HG03280 (cell line): Measurements from ENCODE around the gene MEGF6.

Experiments
- ATAC-seq: cut with Tn5 transposase; IDR thresholded peaks from one replicate; pipeline ENCODE4 v1.9.1; 2021; ENCODE audit warnings: mild to moderate bottlenecking, moderate library complexity; ENCODE audit not compliant: unreplicated experiment

The MEGF6 gene

GRCh38 chr1:3611170-3612019 is at the start of gene MEGF6:
Gene MEGF6 (minus strand): TSS chr1:3611508. CDS start chr1:3611268, 240 bp downstream.
- no peak for ATAC-seq

- ATAC-seq, result no peak
Observed at GRCh38 chr1:3660704-3661103, 49.4 kb upstream of the MEGF6 start.

GRCh38 chr1:3659093-3659492 is 47.8 kb upstream of the MEGF6 start:
- no peak for ATAC-seq

GRCh38 chr1:3658231-3658615 is 46.9 kb upstream of the MEGF6 start:
- ATAC-seq, result no peak

DNA sequence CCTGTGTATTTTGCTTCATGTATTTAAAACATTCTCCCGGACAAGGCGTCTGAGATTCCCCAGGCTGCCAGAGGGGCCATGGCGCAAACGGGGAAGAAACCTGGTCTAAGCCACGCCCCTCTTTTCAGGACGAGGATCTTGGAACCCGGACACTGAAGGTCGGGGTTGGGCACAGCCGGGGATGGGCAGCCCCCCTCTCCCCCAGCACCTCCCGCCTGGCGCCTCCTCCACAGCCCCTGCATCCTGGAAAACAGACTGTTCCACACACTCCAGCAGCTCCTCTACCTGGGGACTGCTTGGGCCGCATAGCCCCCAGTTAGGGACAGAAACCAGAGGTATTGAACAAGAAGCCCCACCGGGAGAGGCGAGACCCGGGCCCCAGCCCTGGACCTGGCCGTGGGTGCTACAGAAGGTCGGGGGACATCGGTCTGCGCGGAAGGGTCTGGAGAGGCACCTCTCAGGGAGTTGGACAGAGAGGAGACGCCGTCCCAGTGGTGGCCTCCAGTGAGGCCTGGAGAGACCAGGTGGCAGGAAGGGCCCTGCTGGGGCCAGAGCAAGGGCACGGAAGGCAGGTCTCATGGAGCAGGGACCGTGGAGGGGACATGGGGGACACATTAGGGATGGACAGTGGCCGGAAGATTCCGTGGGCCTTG is 46.4 kb upstream of the MEGF6 start:
- no peak for ATAC-seq

DNA sequence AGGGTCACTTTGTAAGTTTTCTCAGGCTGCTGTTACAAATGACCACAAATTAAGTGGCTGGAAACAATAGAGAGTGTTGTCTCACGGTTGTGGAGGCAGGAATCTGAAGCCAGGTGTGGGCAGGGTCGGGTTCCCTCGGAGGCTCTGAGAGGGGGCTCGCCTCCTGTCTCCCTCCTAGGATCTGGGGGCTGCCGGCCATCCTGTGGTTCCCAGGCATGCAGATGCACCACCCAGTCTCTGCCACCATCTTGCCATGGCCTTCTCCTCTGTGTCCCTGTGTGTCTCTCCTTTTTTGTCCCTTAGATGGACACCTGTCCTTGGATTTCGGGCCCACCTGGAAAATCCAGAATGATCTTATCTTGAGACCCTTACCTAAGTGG is 45.8 kb upstream of the MEGF6 start:
- no peak for ATAC-seq

- ATAC-seq, result peak; percentile 46
Observed at GRCh38 chr1:3656450-3657095, 45.3 kb upstream of the MEGF6 start.

- ATAC-seq, result no peak
Observed at GRCh38 chr1:3654549-3655281, 43.4 kb upstream of the MEGF6 start.

DNA sequence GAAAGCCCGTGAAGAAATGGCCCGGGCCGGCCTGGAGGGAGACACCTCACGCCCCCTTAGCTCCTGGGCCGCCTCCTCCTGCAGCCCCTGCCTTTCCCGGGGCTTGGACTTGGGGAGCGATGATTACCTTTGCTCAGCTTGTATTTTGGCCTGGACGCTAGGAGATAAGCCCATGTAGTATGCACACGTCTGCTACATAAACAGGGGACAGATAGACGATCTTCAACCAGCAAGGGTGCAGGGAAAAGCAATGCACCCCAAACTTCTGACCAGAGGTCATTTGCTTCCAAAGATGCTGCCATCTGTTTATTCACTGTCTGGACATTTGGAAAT is 41.9 kb upstream of the MEGF6 start:
- no peak for ATAC-seq

DNA sequence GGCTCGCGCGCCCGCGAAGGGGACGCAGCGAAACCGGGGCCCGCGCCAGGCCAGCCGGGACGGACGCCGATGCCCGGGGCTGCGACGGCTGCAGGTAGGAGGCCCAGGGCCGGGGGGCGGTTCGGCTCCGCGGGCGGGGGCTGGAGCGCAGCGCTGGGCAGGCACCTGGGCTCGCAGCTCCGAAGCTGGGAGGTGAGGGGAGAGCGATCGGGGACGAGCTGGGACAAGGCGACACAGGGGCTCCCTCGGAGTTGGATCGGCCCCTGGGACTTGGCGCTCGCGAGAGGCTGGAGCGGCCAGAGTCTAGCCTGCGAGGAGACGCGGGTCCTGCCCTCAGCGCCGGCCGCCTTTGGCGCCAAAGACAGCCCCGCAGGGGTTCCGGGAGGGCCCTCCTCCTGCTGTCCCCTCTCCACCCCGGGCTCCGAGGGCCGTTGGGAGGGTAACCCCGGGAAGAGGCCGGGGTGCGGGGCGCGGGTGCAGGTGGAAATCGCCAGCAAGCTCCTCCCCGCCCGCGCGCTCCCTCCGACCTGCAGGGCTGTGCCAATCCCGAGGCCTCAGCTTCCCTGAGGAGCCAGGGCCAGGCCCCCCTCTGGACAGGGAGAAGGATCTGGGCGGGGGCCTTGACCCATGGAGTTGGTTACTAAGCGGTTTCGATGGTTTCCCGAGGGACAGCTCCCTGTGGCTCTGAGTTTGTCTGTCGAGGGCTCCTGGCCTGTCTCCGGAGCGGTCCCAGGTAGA is 41.4 kb upstream of the MEGF6 start:
- ATAC-seq, result no peak

- peak; percentile 37 for ATAC-seq
Observed at GRCh38 chr1:3651930-3652547, 40.7 kb upstream of the MEGF6 start, which contains the start of gene TP73. Gene TP73 (plus strand): TSS chr1:3652516. CDS start chr1:3682366, 29,850 bp downstream.

DNA sequence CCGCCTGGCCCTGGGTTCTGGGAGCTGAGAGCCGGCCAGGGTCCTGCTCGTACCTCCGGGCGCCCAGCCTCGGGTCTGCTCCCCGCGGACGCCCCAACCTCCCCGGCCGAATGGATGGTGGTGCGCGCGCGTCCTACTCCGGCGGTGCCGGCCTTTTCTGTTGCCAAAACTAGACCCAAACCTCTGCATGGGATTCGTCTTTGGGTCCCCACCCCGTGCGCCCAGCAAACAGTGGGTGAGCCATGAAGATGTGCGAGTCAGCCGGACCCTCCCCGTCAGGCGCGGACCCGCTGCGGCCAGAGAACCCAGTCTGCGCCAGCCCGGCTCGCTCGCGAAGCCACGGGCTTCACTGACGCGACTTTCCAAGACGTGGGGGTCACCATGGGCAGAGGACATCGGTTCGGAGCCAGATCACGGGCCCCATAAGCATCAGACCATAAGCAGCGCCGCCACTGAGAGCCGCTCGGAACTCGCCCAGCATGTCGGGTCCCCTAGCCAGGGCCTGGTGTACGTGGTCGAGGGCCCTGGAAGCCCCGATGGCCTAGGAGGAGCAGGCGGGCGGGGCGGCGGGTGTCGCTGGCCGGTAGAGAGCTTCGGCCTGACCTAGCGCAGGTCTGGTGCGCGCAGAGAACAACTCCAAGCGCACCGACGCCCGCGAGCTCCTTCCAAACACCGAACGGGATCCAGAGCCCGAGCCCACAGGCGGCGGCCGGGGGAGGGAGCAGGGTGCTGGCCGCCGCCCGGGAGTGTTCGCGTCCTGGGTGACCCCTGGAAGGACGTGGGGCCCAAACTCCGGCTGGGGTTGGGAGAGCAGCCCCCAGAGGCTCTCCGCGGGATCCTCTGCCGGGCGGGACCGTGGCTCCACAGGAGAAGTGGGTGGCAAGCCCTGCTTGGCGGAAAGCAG is 40.0 kb upstream of the MEGF6 start:
- no peak for ATAC-seq

- ATAC-seq, result no peak
Observed at GRCh38 chr1:3650248-3651025, 39.1 kb upstream of the MEGF6 start.

DNA sequence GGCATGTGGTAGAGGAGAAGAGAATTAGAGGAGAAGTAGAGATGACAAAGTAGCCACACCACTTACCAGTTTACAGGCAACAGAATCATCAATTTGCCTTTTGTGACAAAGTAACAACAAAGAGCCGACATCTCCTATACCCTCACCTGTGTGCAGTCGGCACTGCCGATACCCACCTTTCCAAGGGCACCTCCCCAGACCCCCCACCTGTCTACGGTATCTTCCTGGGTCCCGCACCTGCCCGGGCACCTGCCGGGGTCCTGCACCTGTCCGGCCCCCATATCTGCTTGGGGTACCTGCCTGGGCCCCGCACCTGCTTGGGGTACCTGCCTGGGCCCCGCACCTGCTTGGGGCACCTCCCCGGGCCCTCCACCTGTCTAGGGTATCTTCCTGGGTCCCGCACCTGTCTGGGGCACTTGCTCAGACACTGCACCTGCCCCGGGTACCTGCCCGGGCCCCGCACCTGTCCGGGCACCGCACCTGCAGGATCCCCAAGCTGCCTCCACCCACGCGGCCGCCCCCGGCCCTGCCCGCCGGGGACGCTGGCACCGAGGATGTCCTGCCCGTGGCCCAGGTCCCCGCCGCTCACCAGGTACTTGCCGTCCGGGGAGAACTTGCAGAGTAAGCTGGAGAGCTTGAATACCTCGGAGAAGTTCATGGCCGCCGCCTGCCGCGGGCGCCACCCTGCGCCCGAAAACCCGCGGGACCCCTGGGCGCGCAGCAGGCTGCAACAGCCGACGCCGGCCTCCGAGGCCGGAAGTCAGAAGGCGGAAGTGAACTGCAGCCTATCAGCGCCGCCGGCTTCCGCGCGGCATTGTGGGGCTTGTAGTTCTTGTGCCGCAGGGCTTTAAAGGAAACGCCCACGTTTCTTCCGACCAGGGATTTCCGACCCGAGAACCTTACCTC is 38.3 kb upstream of the MEGF6 start, which contains the start of gene WRAP73:
WRAP73 (minus strand) TSS at position 762 of the 906 bp plus-strand sequence; CDS start at position 658, 104 bp downstream.
- ATAC-seq, result peak; percentile 79

- ATAC-seq, result no peak
Observed at GRCh38 chr1:3646596-3646995, 35.3 kb upstream of the MEGF6 start.

DNA sequence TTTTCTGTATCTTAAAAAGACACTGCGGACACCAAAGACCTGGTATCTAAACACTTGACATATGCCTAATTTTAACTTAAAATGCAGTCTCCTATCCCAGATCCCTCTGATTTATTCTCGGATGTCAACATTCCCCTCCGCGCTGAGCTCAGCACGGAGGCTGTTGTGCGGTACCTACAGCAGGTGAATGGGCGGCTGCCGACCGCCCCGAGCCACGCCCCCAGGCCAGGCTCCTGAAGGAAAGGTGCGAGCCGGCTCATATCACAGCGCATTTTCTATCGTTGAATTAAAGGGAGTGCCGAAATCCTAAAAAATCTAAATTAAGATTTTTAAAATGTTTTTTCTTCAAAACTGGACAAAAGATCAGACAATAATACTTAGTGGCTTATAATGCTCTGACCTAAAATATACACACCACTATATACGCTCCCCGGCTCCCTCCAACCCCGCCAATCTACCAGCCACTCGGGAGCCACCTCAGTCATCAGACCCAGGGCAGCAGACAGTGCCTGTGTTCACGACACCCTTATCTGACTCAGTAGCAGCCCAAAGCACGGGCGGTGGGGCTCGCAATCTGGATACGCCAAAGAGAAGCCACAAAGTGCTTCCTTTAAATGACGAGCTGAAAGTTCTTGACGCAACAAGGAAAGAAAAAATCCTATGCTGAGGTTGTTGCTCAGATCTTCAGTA is 34.5 kb upstream of the MEGF6 start:
- ATAC-seq, result no peak

GRCh38 chr1:3645247-3645646 is 33.9 kb upstream of the MEGF6 start:
- ATAC-seq, result no peak
